Sciatic nerve (tissue), 2 donors: ENCODE measurements around the gene EHF. TPM values are rescaled to one million over a fixed set of nuclear protein-coding genes. Genes with fewer than 3 reads are reported as not detected.
A peak's percentile ranks its signal among the peaks of the same experiment; 100 is the strongest.

Experiments
- ATAC-seq: fragments of 200-7000 bp; cut with Tn5 transposase; one replicate; pipeline ENCODE4 v1.9.1; 2020; ENCODE audit warnings: mild to moderate bottlenecking, moderate library complexity
- DNase-seq: peaks from one replicate; pipeline ENCODE4 v3.0.0-alpha.2; 2020; ENCODE audit warnings: low spot score
- intact Hi-C: fragments of 100-400 bp; cut with DNase I; formaldehyde crosslinking; loops from one replicate; pipeline ENCODE4 v1.14.2; 2022
- total RNA-seq: library from RNA; stranded (reverse); fragmentation: NEBNext Ultra II Directional; extraction: Animal tissue kit (Norgen Biotek cat#: 25700); gene quantifications from one replicate; pipeline ENCODE4 v1.2.1, GENCODE V29; 2021
- donor health status: DM: no; HTN: no; CAD: no.
- donor health status: DM: no; HTN: no; CAD: no.

The EHF gene
- total RNA-seq, 1 donor from 2014 or later = 0.18 TPM

GRCh38 chr11:34600339-34601084 lies 20.4 kb upstream of the EHF start:
- intact Hi-C loops = no loop called here
- ATAC-seq (peak; percentile 57), DNase-seq (no peak)

GRCh38 chr11:34601085-34601444 lies 19.8 kb upstream of the EHF start:
- ATAC-seq (peak; percentile 38), DNase-seq (no peak)
- intact Hi-C loops = no loop called here

GRCh38 chr11:34601609-34602008 lies 19.3 kb upstream of the EHF start:
- DNase-seq = no peak
- intact Hi-C loops = no loop called here
- no peak for ATAC-seq

GRCh38 chr11:34602245-34602644 lies 18.6 kb upstream of the EHF start:
- no peak for DNase-seq
- ATAC-seq = no peak
- intact Hi-C loops = no loop called here

GRCh38 chr11:34603129-34604001 lies 17.5 kb upstream of the EHF start:
- DNase-seq (no peak), ATAC-seq (no peak)
- intact Hi-C loops = no loop called here

GRCh38 chr11:34604145-34604544 lies 16.7 kb upstream of the EHF start:
- ATAC-seq (no peak), DNase-seq (no peak)

GRCh38 chr11:34604911-34605310 lies 16.0 kb upstream of the EHF start:
- intact Hi-C loops = no loop called here
- DNase-seq (no peak), ATAC-seq (no peak)

More at GRCh38 chr11:34604145-34604544, 16.7 kb upstream of the EHF start:
- intact Hi-C loops = no loop called here

- intact Hi-C loops = no loop called here
- no peak for ATAC-seq
Observed at GRCh38 chr11:34605481-34606325, 15.2 kb upstream of the EHF start.

GRCh38 chr11:34606326-34607120 lies 14.4 kb upstream of the EHF start:
- no peak for DNase-seq
- intact Hi-C loops = no loop called here
- no peak for ATAC-seq

More at GRCh38 chr11:34605481-34606325, 15.2 kb upstream of the EHF start:
- DNase-seq = no peak

- DNase-seq = no peak
- intact Hi-C loops = no loop called here
- ATAC-seq = no peak
Observed at GRCh38 chr11:34609187-34609751, 11.6 kb upstream of the EHF start.

GRCh38 chr11:34609850-34610249 lies 11.0 kb upstream of the EHF start:
- DNase-seq (no peak), ATAC-seq (no peak)
- intact Hi-C loops = no loop called here

GRCh38 chr11:34610324-34611041 lies 10.4 kb upstream of the EHF start:
- intact Hi-C loops = no loop called here
- ATAC-seq = no peak

GRCh38 chr11:34613015-34613414 lies 7.9 kb upstream of the EHF start:
- ATAC-seq = no peak

More at GRCh38 chr11:34610324-34611041, 10.4 kb upstream of the EHF start:
- no peak for DNase-seq

GRCh38 chr11:34613552-34614056 lies 7.3 kb upstream of the EHF start:
- DNase-seq = no peak
- intact Hi-C loops = no loop called here
- ATAC-seq = peak; percentile 31

More at GRCh38 chr11:34613015-34613414, 7.9 kb upstream of the EHF start:
- intact Hi-C loops = no loop called here
- DNase-seq = no peak

GRCh38 chr11:34614344-34615104 lies 6.4 kb upstream of the EHF start:
- DNase-seq (no peak), ATAC-seq (peak; percentile 94)

GRCh38 chr11:34616086-34616485 lies 4.8 kb upstream of the EHF start:
- ATAC-seq (no peak), DNase-seq (no peak)
- intact Hi-C loops = no loop called here

More at GRCh38 chr11:34614344-34615104, 6.4 kb upstream of the EHF start:
- intact Hi-C loops = no loop called here
